ENCODE data around the gene TRIM69.

DNA sequence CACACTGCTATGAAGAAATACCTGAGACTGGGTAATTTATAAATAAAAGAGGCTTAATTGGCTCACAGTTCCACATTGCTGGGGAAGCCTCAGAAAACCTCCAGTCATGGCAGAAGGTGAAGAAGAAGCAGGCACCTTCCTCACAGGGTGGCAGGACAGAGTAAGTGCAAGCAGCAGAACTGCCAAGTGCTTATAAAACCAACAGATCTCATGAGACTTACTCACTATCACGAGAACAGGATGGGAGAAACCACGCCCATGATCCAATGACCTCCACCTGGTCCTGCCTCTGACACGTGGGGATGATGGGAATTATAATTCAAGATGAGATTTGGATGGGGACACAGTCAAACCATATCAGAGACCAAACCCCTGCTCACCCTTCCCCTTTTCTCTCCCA, 75.0 kb downstream of the TRIM69 start:
- TF ChIP-seq, protein P1, sequence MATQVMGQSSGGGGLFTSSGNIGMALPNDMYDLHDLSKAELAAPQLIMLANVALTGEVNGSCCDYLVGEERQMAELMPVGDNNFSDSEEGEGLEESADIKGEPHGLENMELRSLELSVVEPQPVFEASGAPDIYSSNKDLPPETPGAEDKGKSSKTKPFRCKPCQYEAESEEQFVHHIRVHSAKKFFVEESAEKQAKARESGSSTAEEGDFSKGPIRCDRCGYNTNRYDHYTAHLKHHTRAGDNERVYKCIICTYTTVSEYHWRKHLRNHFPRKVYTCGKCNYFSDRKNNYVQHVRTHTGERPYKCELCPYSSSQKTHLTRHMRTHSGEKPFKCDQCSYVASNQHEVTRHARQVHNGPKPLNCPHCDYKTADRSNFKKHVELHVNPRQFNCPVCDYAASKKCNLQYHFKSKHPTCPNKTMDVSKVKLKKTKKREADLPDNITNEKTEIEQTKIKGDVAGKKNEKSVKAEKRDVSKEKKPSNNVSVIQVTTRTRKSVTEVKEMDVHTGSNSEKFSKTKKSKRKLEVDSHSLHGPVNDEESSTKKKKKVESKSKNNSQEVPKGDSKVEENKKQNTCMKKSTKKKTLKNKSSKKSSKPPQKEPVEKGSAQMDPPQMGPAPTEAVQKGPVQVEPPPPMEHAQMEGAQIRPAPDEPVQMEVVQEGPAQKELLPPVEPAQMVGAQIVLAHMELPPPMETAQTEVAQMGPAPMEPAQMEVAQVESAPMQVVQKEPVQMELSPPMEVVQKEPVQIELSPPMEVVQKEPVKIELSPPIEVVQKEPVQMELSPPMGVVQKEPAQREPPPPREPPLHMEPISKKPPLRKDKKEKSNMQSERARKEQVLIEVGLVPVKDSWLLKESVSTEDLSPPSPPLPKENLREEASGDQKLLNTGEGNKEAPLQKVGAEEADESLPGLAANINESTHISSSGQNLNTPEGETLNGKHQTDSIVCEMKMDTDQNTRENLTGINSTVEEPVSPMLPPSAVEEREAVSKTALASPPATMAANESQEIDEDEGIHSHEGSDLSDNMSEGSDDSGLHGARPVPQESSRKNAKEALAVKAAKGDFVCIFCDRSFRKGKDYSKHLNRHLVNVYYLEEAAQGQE (IDR thresholded peaks at IDR 0.05; ENCODE audit: insufficient read depth in 1 of 2, low read depth in 2 of 2, low read length in 2 of 2) = no peak
- TF ChIP-seq POLR2AphosphoS5 (IDR thresholded peaks at IDR 0.05; ENCODE audit: low read depth, low read length) = no peak
- no peak for TF ChIP-seq SIN3A (IDR thresholded peaks at IDR 0.05; ENCODE audit: borderline replicate concordance, insufficient read depth, low read length)
- TF ChIP-seq TAF1 (IDR thresholded peaks at IDR 0.05; ENCODE audit: borderline replicate concordance, insufficient read depth, low read length) = no peak
- TF ChIP-seq FOXP2 (optimal IDR thresholded peaks at IDR 0.05; ENCODE audit: borderline replicate concordance, extremely low read depth, extremely low read length, insufficient read depth) = no peak

Data from PFSK-1 (cell line).